OCI-LY7 (cell line): ENCODE data around the gene TMEM143. TPM values are rescaled to one million over a fixed set of nuclear protein-coding genes. Genes with fewer than 3 reads are reported as not detected.

Experiments used
- BruUV-seq: library from RNA; stranded (reverse); fragments of 400-500 nt; replicated peaks from 2 replicates; lab custom pipeline; 2021; lab: Mats Ljungman, UMichigan
- CTCF ChIA-PET: fragments of 300-600 bp; sonication (Branson Sonifier 250); formaldehyde crosslinking; loops from one replicate; lab custom pipeline; 2022; ENCODE audit warnings: antibody characterized with exemption; ENCODE audit not compliant: unreplicated experiment; lab: Charles Lee
- POLR2A ChIA-PET: fragments of 300-600 bp; sonication (Branson Sonifier 250); formaldehyde crosslinking; loops from one replicate; lab custom pipeline; 2022; ENCODE audit warnings: antibody characterized with exemption; lab: Charles Lee
- DNase-seq: peaks from one replicate; pipeline ENCODE4 v3.0.0-alpha.2; 2015; ENCODE audit warnings: low spot score
- H2AFZ ChIP-seq: fragments of 200-600 bp; sonication (generic), shearing (Covaris generic); 2 replicates; pipeline ENCODE4 v1.6.1; 2014; ENCODE audit warnings: mild to moderate bottlenecking, antibody characterized with exemption, low read length, moderate library complexity
- H3K27ac ChIP-seq: fragments of 200-600 bp; sonication (generic); 2 replicates; pipeline ENCODE4 v1.5.1; 2014; ENCODE audit warnings: mixed run types, low read depth, mild to moderate bottlenecking, moderate library complexity, low read length, inconsistent platforms; ENCODE audit not compliant: poor library complexity, severe bottlenecking
- H3K36me3 ChIP-seq: fragments of 200-600 bp; sonication (generic); 2 replicates; pipeline ENCODE4 v1.6.1; 2014; ENCODE audit warnings: mild to moderate bottlenecking, antibody characterized with exemption, low read length, moderate library complexity, mixed read lengths; ENCODE audit not compliant: insufficient read depth
- H3K4me1 ChIP-seq: fragments of 200-600 bp; sonication (generic); 2 replicates; pipeline ENCODE4 v1.5.1; 2014; ENCODE audit warnings: mild to moderate bottlenecking, low read length; ENCODE audit not compliant: insufficient read depth, poor library complexity, severe bottlenecking
- H3K4me2 ChIP-seq: fragments of 200-600 bp; sonication (generic); 2 replicates; pipeline ENCODE4 v1.6.1; 2014; ENCODE audit warnings: mild to moderate bottlenecking, low read length
- H3K4me3 ChIP-seq: fragments of 200-600 bp; sonication (generic); 2 replicates; pipeline ENCODE4 v1.5.1; 2014; ENCODE audit warnings: mild to moderate bottlenecking, low read depth, low read length; ENCODE audit not compliant: poor library complexity, severe bottlenecking
- H3K79me2 ChIP-seq: fragments of 200-600 bp; sonication (generic); 2 replicates; pipeline ENCODE4 v1.6.1; 2016; ENCODE audit warnings: low read depth, mild to moderate bottlenecking, low read length, moderate library complexity, mixed read lengths; ENCODE audit not compliant: insufficient read depth
- H3K9me2 ChIP-seq: fragments of 200-600 bp; sonication (generic); 2 replicates; pipeline ENCODE4 v1.6.1; 2016; ENCODE audit warnings: mild to moderate bottlenecking, low read length, mixed read lengths; ENCODE audit not compliant: insufficient read depth
- H3K9me3 ChIP-seq: fragments of 200-600 bp; sonication (generic); 2 replicates; pipeline ENCODE4 v1.6.1; 2014; ENCODE audit warnings: mild to moderate bottlenecking, mixed run types, low read length, mixed read lengths
- H4K20me1 ChIP-seq: fragments of 200-600 bp; sonication (generic); 2 replicates; pipeline ENCODE4 v1.6.1; 2014; ENCODE audit warnings: mild to moderate bottlenecking, antibody characterized with exemption, low read length, moderate library complexity, mixed read lengths; ENCODE audit not compliant: insufficient read depth
- CTCF ChIP-seq: fragments of 200-600 bp; sonication (generic); conservative IDR thresholded peaks from 2 replicates; pipeline ENCODE4 v1.5.1; 2014; ENCODE audit warnings: mild to moderate bottlenecking, antibody characterized with exemption, low read length, moderate library complexity, mixed read lengths
- EZH2phosphoT487 ChIP-seq: fragments of 200-600 bp; sonication (generic); IDR thresholded peaks from 2 replicates; pipeline ENCODE4 v1.6.1; 2018; ENCODE audit warnings: low read depth, borderline replicate concordance, mild to moderate bottlenecking, mixed run types, antibody characterized with exemption, low read length, moderate library complexity, mixed read lengths
- intact Hi-C: fragments of 100-400 bp; cut with micrococcal nuclease; formaldehyde crosslinking; loops from one replicate; pipeline ENCODE4 v1.10.0; 2022; ENCODE audit not compliant: unreplicated experiment
- total RNA-seq, 2 experiments: library from RNA; depleted of rRNA in 1 of 2; stranded (reverse); fragments of >200 nt in 1 of 2; shearing (Covaris generic) in 1 of 2; gene quantifications; 2 replicates each; pipeline ENCODE4 v1.2.3, GENCODE V29; 2014 to 2022

TMEM143 gene
- total RNA-seq, 2 experiments from 2014 or later: 31.1 to 31.4 TPM

- no peak for DNase-seq
- POLR2A ChIA-PET: no interaction called here
- no peaks in the 10 kb centered on the region for H4K20me1 ChIP-seq
- no peak overlapping the region for H2AFZ ChIP-seq
- CTCF ChIA-PET: no interaction called here
- peaks cover 7% of the 10 kb centered on the region; the same call in 1 of the 2 replicates for H3K79me2 ChIP-seq
- H3K4me2 ChIP-seq: no peak overlapping the region
- H3K36me3 ChIP-seq: peaks cover 76% of the 10 kb centered on the region
- intact Hi-C loops: no loop called here
- no peak overlapping the region for H3K4me3 ChIP-seq
- H3K9me3 ChIP-seq: no peaks in the 10 kb centered on the region
- H3K9me2 ChIP-seq: no peaks in the 10 kb centered on the region
- no peaks in the 10 kb centered on the region for H3K4me1 ChIP-seq
- BruUV-seq: no TSS peak
- no peak overlapping the region for H3K27ac ChIP-seq
- TF ChIP-seq CTCF (no peak), EZH2phosphoT487 (no peak)
Observed at GRCh38 chr19:48385461-48386087, 21.8 kb upstream of the TMEM143 start.

- BruUV-seq: no TSS peak
- peaks cover 3% of the 10 kb centered on the region for H3K4me1 ChIP-seq
- intact Hi-C loops: no loop called here
- TF ChIP-seq EZH2phosphoT487 (no peak), CTCF (no peak)
- H3K79me2 ChIP-seq: no peaks in the 10 kb centered on the region
- H3K4me3 ChIP-seq: no peak overlapping the region
- ChIA-PET POLR2A (no interaction called here), CTCF (no interaction called here)
- no peaks in the 10 kb centered on the region for H3K9me3 ChIP-seq
- no peak overlapping the region for H3K4me2 ChIP-seq
- DNase-seq: no peak
- H3K36me3 ChIP-seq: peaks cover 56% of the 10 kb centered on the region
- no peaks in the 10 kb centered on the region for H3K9me2 ChIP-seq
- no peak overlapping the region for H3K27ac ChIP-seq
- H4K20me1 ChIP-seq: no peaks in the 10 kb centered on the region
- H2AFZ ChIP-seq: no peak overlapping the region
Observed at GRCh38 chr19:48382286-48382685, 18.5 kb upstream of the TMEM143 start.

DNA sequence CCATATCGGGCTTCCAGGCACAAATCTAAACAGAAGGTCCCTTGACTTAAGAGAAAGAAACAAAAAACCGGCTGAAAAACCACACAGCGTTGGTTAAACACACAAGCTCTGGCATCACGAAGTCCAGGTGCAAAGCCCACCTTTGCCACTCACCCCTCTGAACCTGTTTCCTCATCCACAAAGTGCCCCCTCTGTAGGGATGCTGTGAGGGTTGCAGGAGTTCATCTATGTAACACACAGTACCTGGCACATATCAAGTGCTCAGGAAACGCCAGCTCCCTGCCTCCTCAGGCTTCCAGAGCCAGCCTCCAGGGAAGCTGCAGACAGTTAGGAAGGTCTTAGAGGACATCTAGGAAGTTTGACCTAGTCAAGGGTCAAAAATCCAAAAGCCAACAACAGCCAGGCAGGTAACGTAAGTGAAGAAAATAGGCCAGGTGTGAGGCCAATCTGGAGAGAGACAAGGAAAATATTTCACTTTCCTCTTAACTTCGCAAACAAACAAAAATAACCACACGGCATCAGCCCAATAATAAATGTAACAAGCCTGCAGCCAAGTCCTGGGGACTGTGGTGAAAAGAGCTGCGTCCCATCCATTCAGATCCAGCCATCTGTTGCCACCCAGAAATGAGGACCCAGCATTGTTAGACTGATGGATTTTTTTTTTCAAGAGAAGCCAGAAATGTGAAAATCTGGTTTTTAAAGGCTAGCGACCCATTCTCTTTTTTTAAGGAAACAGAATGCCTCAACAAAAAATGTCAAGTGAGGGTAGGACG, 17.6 kb upstream of the TMEM143 start:
- H3K4me3 ChIP-seq: no peak overlapping the region
- no peaks in the 10 kb centered on the region for H3K9me3 ChIP-seq
- no peaks in the 10 kb centered on the region for H3K9me2 ChIP-seq
- H3K79me2 ChIP-seq: no peaks in the 10 kb centered on the region
- BruUV-seq: no TSS peak
- no peak for TF ChIP-seq CTCF
- no peak for TF ChIP-seq EZH2phosphoT487
- ChIA-PET CTCF (no interaction called here), POLR2A (no interaction called here)
- H3K4me1 ChIP-seq: peaks cover 3% of the 10 kb centered on the region
- no peak overlapping the region for H3K4me2 ChIP-seq
- no peak for DNase-seq
- no peaks in the 10 kb centered on the region for H4K20me1 ChIP-seq
- no peak overlapping the region for H3K27ac ChIP-seq
- peaks cover 47% of the 10 kb centered on the region for H3K36me3 ChIP-seq
- intact Hi-C loops: no loop called here
- H2AFZ ChIP-seq: no peak overlapping the region
